HL-60 (cell line): ENCODE results near the gene CIB4.

Experiments used
- GABPA ChIP-seq: IDR thresholded peaks from 2 replicates; pipeline ENCODE4 v1.6.1; 2012; ENCODE audit warnings: low read depth
- POLR2AphosphoS5 ChIP-seq: IDR thresholded peaks from 2 replicates; pipeline ENCODE4 v1.6.1; 2012; ENCODE audit warnings: low read depth
- TF ChIP-seq, protein P1 (sequence below): IDR thresholded peaks from one replicate; pipeline ENCODE4 v1.5.1; 2011; ENCODE audit warnings: low read length, control low read depth, inconsistent platforms; ENCODE audit not compliant: insufficient read depth
- TF ChIP-seq, protein P2 (sequence below): IDR thresholded peaks from 2 replicates; pipeline ENCODE4 v1.6.1; 2012; ENCODE audit warnings: low read depth; ENCODE audit not compliant: insufficient replicate concordance

DNA sequence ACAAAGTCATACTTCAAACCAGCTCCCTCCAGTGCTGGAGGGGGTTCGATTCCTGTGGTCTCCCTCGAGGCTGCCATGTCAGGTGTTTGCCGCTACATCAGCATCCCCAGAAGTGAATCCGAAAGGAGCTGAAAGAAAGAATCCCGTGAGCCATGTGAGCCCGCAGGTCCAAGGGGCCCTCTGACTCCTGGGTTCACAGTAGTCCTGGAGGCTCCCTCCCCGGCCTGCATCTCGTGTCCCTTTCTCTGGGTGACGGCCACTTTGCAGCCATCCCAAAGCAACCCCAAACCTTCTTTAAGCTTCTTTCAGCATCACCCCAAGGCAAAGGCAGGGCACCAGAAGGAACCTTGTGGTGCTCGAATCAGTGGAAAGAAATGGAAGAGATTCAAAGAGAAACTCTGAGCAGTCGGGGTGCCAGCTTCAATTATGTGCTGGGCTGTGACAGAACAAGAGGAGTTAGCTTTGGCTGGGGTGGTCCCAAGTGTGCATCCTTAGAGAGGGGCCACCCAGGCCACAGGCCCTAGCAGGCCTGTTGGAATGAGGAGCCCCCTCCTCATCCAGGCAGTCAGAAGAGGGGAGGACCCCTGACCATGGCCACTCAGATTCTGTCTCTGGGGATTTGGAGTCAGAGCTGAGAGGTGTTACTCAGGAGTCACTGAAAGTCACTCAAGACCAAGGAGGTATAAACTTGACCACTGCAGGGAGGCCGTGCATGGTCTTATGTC is 59.7 kb downstream of the CIB4 start:
- TF ChIP-seq GABPA: no peak
- TF ChIP-seq, protein P1, sequence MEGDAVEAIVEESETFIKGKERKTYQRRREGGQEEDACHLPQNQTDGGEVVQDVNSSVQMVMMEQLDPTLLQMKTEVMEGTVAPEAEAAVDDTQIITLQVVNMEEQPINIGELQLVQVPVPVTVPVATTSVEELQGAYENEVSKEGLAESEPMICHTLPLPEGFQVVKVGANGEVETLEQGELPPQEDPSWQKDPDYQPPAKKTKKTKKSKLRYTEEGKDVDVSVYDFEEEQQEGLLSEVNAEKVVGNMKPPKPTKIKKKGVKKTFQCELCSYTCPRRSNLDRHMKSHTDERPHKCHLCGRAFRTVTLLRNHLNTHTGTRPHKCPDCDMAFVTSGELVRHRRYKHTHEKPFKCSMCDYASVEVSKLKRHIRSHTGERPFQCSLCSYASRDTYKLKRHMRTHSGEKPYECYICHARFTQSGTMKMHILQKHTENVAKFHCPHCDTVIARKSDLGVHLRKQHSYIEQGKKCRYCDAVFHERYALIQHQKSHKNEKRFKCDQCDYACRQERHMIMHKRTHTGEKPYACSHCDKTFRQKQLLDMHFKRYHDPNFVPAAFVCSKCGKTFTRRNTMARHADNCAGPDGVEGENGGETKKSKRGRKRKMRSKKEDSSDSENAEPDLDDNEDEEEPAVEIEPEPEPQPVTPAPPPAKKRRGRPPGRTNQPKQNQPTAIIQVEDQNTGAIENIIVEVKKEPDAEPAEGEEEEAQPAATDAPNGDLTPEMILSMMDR: no peak
- TF ChIP-seq, protein P2, sequence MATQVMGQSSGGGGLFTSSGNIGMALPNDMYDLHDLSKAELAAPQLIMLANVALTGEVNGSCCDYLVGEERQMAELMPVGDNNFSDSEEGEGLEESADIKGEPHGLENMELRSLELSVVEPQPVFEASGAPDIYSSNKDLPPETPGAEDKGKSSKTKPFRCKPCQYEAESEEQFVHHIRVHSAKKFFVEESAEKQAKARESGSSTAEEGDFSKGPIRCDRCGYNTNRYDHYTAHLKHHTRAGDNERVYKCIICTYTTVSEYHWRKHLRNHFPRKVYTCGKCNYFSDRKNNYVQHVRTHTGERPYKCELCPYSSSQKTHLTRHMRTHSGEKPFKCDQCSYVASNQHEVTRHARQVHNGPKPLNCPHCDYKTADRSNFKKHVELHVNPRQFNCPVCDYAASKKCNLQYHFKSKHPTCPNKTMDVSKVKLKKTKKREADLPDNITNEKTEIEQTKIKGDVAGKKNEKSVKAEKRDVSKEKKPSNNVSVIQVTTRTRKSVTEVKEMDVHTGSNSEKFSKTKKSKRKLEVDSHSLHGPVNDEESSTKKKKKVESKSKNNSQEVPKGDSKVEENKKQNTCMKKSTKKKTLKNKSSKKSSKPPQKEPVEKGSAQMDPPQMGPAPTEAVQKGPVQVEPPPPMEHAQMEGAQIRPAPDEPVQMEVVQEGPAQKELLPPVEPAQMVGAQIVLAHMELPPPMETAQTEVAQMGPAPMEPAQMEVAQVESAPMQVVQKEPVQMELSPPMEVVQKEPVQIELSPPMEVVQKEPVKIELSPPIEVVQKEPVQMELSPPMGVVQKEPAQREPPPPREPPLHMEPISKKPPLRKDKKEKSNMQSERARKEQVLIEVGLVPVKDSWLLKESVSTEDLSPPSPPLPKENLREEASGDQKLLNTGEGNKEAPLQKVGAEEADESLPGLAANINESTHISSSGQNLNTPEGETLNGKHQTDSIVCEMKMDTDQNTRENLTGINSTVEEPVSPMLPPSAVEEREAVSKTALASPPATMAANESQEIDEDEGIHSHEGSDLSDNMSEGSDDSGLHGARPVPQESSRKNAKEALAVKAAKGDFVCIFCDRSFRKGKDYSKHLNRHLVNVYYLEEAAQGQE: no peak
- TF ChIP-seq POLR2AphosphoS5: no peak
